Spleen (tissue), 7 donors: ENCODE measurements around the gene AKAP6.

ENCODE experiments used
- POLR2A ChIP-seq, 3 donors: fragments of 450-650 bp; IDR thresholded peaks; one replicate each; pipeline ENCODE4 v1.5.1; 2017; ENCODE audit warnings: antibody characterized with exemption in 3 of 3, mild to moderate bottlenecking in 1 of 3
- POLR2AphosphoS5 ChIP-seq, 3 donors: sonication (generic); formaldehyde crosslinking; IDR thresholded peaks; one replicate each; pipeline ENCODE4 v1.5.1; 2017; ENCODE audit warnings: antibody characterized with exemption in 3 of 3
- TF ChIP-seq, protein P1 (sequence below), 11 experiments: fragments of 200-600 bp in 7 of 11; fragments of 450-650 bp in 4 of 11; sonication (generic) in 4 of 11; IDR thresholded peaks in 8 of 11; conservative IDR thresholded peaks in 3 of 11; 1 replicate in 7 of 11; 2 replicates in 4 of 11; pipeline versions ENCODE4 v1.4.0 to v1.8.0; 2016 to 2021; ENCODE audit warnings: antibody characterized with exemption in 11 of 11, inconsistent platforms in 4 of 11, mild to moderate bottlenecking in 1 of 11
- donor health status: DM: no; HTN: no; CAD: no; lungs with moderate emphysema.
- donor health status: DM: no; HTN: no; CAD: no.
- donor health status: DM: no; HTN: no; CAD: no.

DNA sequence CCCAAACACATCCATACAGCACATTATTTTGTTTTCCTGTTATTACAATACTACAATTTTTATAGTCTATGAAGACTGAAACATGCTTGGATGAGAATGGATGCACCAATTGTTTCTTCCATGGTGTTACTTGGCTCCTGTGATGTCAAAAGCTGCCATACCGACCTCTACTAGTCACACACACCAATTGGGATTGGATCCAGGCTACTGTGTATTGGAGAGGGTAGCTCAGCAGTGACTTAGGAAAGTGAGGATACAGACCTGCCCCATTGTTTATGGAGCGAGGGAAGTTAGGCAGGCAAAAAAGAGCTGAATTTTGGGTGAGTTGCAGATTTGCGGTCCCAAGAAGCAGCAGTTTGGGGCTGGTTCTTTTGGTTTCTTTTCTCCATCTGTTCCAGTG is 30.8 kb upstream of the AKAP6 start:
- no peak for TF ChIP-seq POLR2A (IDR thresholded peaks at IDR 0.05)
- TF ChIP-seq, protein P1, sequence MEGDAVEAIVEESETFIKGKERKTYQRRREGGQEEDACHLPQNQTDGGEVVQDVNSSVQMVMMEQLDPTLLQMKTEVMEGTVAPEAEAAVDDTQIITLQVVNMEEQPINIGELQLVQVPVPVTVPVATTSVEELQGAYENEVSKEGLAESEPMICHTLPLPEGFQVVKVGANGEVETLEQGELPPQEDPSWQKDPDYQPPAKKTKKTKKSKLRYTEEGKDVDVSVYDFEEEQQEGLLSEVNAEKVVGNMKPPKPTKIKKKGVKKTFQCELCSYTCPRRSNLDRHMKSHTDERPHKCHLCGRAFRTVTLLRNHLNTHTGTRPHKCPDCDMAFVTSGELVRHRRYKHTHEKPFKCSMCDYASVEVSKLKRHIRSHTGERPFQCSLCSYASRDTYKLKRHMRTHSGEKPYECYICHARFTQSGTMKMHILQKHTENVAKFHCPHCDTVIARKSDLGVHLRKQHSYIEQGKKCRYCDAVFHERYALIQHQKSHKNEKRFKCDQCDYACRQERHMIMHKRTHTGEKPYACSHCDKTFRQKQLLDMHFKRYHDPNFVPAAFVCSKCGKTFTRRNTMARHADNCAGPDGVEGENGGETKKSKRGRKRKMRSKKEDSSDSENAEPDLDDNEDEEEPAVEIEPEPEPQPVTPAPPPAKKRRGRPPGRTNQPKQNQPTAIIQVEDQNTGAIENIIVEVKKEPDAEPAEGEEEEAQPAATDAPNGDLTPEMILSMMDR (IDR thresholded peaks at IDR 0.05 in 8 of 11, conservative IDR thresholded peaks at IDR 0.05 in 3 of 11), result no peak
- no peak for TF ChIP-seq POLR2AphosphoS5 (IDR thresholded peaks at IDR 0.05)
